H1 (cell line): ENCODE results near the gene LMNTD2. TPM values are rescaled to one million over a fixed set of nuclear protein-coding genes. Genes with fewer than 3 reads are reported as not detected.

Experiments used
- CTCF ChIA-PET: fragments of 300-600 bp; sonication (Branson Sonifier 250); formaldehyde crosslinking; loops from one replicate; lab custom pipeline; 2021; ENCODE audit not compliant: partially characterized antibody; lab: Charles Lee
- POLR2A ChIA-PET: fragments of 300-600 bp; sonication (Branson Sonifier 250); formaldehyde crosslinking; loops from one replicate; lab custom pipeline; 2021; ENCODE audit warnings: inconsistent platforms; ENCODE audit not compliant: partially characterized antibody; lab: Charles Lee
- DNase-seq, 2 experiments: peaks; one replicate each; pipeline versions ENCODE4 v3.0.0 to v3.0.0-alpha.2; 2010 to 2022; ENCODE audit warnings: low spot score in 2 of 2, low read depth in 1 of 2, mixed read lengths in 1 of 2
- FAIRE-seq: peaks from 2 replicates; lab custom pipeline; 2011; peaks lifted over from hg19 to GRCh38; lab: Jason Lieb, UNC
- H2AFZ ChIP-seq: 2 replicates; pipeline ENCODE4 v1.8.1; 2012; ENCODE audit warnings: low read length, inconsistent platforms
- H2AK5ac ChIP-seq: 2 replicates; pipeline ENCODE4 v1.6.1; 2013; ENCODE audit warnings: low read depth, low read length
- H2BK120ac ChIP-seq: replicated peaks from 2 replicates; pipeline ENCODE3; 2013; ENCODE audit warnings: low read depth, low read length, inconsistent platforms
- H2BK12ac ChIP-seq: 2 replicates; pipeline ENCODE4 v1.6.1; 2013; ENCODE audit warnings: low read depth, low read length
- H2BK15ac ChIP-seq: 2 replicates; pipeline ENCODE4 v1.6.1; 2013; ENCODE audit warnings: low read length
- H2BK20ac ChIP-seq: 2 replicates; pipeline ENCODE4 v1.6.1; 2013; ENCODE audit warnings: low read length
- H2BK5ac ChIP-seq: 2 replicates; pipeline ENCODE4 v1.6.1; 2013; ENCODE audit warnings: low read depth, low read length
- H3K14ac ChIP-seq: 2 replicates; pipeline ENCODE4 v1.6.1; 2013; ENCODE audit warnings: inconsistent platforms; ENCODE audit not compliant: insufficient read length
- H3K18ac ChIP-seq: 2 replicates; pipeline ENCODE4 v1.6.1; 2013; ENCODE audit warnings: low read length; ENCODE audit errors: extremely low read depth
- H3K23ac ChIP-seq: 2 replicates; pipeline ENCODE4 v1.6.1; 2013; ENCODE audit warnings: inconsistent platforms; ENCODE audit not compliant: insufficient read length
- H3K23me2 ChIP-seq: 2 replicates; pipeline ENCODE4 v1.6.1; 2013; ENCODE audit warnings: low read depth, low read length
- H3K27ac ChIP-seq: 2 replicates; pipeline ENCODE4 v1.6.1; 2011; ENCODE audit warnings: low read depth, low read length, inconsistent platforms
- H3K27me3 ChIP-seq, 4 experiments: replicated peaks in 1 of 4; 1 replicate in 1 of 4; 2 replicates in 3 of 4; pipeline versions ENCODE4 v1.6.1 to v1.8.1; 2011 to 2013; ENCODE audit warnings: low read length in 3 of 4, mild to moderate bottlenecking in 3 of 4, inconsistent platforms in 2 of 4, mixed read lengths in 2 of 4, moderate library complexity in 1 of 4; ENCODE audit not compliant: control insufficient read depth in 3 of 4, insufficient read depth in 3 of 4; ENCODE audit errors: extremely low read depth in 1 of 4
- H3K36me3 ChIP-seq, 4 experiments: 2 replicates each; pipeline versions ENCODE4 v1.6.1 to v1.8.1; 2011 to 2013; ENCODE audit warnings: mild to moderate bottlenecking in 4 of 4, low read length in 3 of 4, moderate library complexity in 2 of 4, control low read depth in 1 of 4, inconsistent platforms in 1 of 4; ENCODE audit not compliant: insufficient read depth in 4 of 4, control insufficient read depth in 2 of 4
- H3K4ac ChIP-seq: replicated peaks from 2 replicates; pipeline ENCODE3; 2013; ENCODE audit warnings: low read length, low read depth, mixed read lengths, inconsistent platforms; ENCODE audit not compliant: insufficient read length
- H3K4me1 ChIP-seq, 4 experiments: replicated peaks in 1 of 4; 1 replicate in 1 of 4; 2 replicates in 3 of 4; pipeline versions ENCODE4 v1.6.1 to v1.8.1; 2011 to 2013; ENCODE audit warnings: low read length in 3 of 4, inconsistent platforms in 2 of 4, mixed read lengths in 1 of 4; ENCODE audit not compliant: insufficient read depth in 4 of 4, control insufficient read depth in 3 of 4
- H3K4me2 ChIP-seq, 2 experiments: 2 replicates each; pipeline versions ENCODE4 v1.6.1 to v1.8.1; 2011 to 2013; ENCODE audit warnings: low read depth in 2 of 2, low read length in 2 of 2, control low read depth in 1 of 2, inconsistent platforms in 1 of 2, mild to moderate bottlenecking in 1 of 2; ENCODE audit not compliant: insufficient read depth in 1 of 2
- H3K4me3 ChIP-seq, 4 experiments: fragments of 200-600, 300-600 bp in 1 of 4; sonication (generic), shearing (Covaris generic), sonication (Bioruptor Twin) in 1 of 4; 2 replicates each; pipeline versions ENCODE4 v1.5.1 to v1.8.1; 2011 to 2016; ENCODE audit warnings: low read length in 4 of 4, low read depth in 3 of 4, control low read depth in 2 of 4, inconsistent platforms in 2 of 4, mild to moderate bottlenecking in 2 of 4, mixed read lengths in 1 of 4, moderate library complexity in 1 of 4; ENCODE audit not compliant: insufficient read depth in 2 of 4; ENCODE audit errors: extremely low read depth in 1 of 4
- H3K56ac ChIP-seq: replicated peaks from 2 replicates; pipeline ENCODE3; 2013; ENCODE audit warnings: low read depth, mild to moderate bottlenecking, mixed read lengths, low read length, inconsistent platforms; ENCODE audit not compliant: insufficient read length
- H3K79me1 ChIP-seq: 2 replicates; pipeline ENCODE4 v1.6.1; 2013; ENCODE audit warnings: low read depth, low read length, control low read depth
- H3K79me2 ChIP-seq, 2 experiments: 2 replicates each; pipeline versions ENCODE4 v1.6.1 to v1.8.1; 2012 to 2013; ENCODE audit warnings: low read length in 2 of 2, mild to moderate bottlenecking in 2 of 2, inconsistent platforms in 1 of 2; ENCODE audit not compliant: insufficient read depth in 2 of 2, control insufficient read depth in 1 of 2
- H3K9ac ChIP-seq, 4 experiments: replicated peaks in 1 of 4; 1 replicate in 1 of 4; 2 replicates in 3 of 4; pipeline versions ENCODE4 v1.6.1 to v1.8.1; 2011 to 2013; ENCODE audit warnings: low read depth in 3 of 4, low read length in 3 of 4, control low read depth in 2 of 4, mild to moderate bottlenecking in 2 of 4, moderate library complexity in 2 of 4, inconsistent platforms in 1 of 4; ENCODE audit errors: extremely low read depth in 1 of 4
- H3K9me3 ChIP-seq, 2 experiments: 2 replicates each; pipeline versions ENCODE4 v1.6.1 to v1.8.1; 2012 to 2013; ENCODE audit warnings: mild to moderate bottlenecking in 2 of 2, moderate library complexity in 2 of 2, control low read depth in 1 of 2, inconsistent platforms in 1 of 2, low read depth in 1 of 2, low read length in 1 of 2, mixed read lengths in 1 of 2; ENCODE audit not compliant: insufficient read depth in 2 of 2
- H4K20me1 ChIP-seq, 2 experiments: replicated peaks in 1 of 2; 2 replicates each; pipeline versions ENCODE3 to v1.8.1; 2011 to 2013; ENCODE audit warnings: inconsistent platforms in 2 of 2, low read length in 2 of 2, mild to moderate bottlenecking in 1 of 2; ENCODE audit not compliant: insufficient read depth in 2 of 2, control insufficient read depth in 1 of 2
- H4K5ac ChIP-seq: 2 replicates; pipeline ENCODE4 v1.6.1; 2013; ENCODE audit warnings: low read length, low read depth, mixed read lengths, inconsistent platforms; ENCODE audit not compliant: insufficient read length
- H4K8ac ChIP-seq: 2 replicates; pipeline ENCODE4 v1.8.0; 2013; ENCODE audit warnings: mild to moderate bottlenecking, moderate library complexity, low read length, inconsistent platforms; ENCODE audit not compliant: insufficient read depth; ENCODE audit errors: extremely low read depth
- H4K91ac ChIP-seq: replicated peaks from 2 replicates; pipeline ENCODE3; 2013; ENCODE audit warnings: low read length, mixed read lengths, inconsistent platforms; ENCODE audit not compliant: insufficient read length
- CEBPB ChIP-seq: IDR thresholded peaks from 2 replicates; pipeline ENCODE4 v1.6.1; 2012; ENCODE audit warnings: low read depth, low read length
- EP300 ChIP-seq, 2 experiments: IDR thresholded peaks; 1 replicate in 1 of 2; 2 replicates in 1 of 2; pipeline ENCODE4 v1.6.1; 2011 to 2012; ENCODE audit warnings: low read depth in 2 of 2, low read length in 2 of 2, mild to moderate bottlenecking in 2 of 2, borderline replicate concordance in 1 of 2, inconsistent platforms in 1 of 2, moderate library complexity in 1 of 2
- HDAC6 ChIP-seq: IDR thresholded peaks from one replicate; pipeline ENCODE4 v1.7.1; 2012; ENCODE audit warnings: low read depth, mild to moderate bottlenecking, inconsistent platforms, low read length, moderate library complexity
- POU5F1 ChIP-seq: IDR thresholded peaks from 2 replicates; pipeline ENCODE4 v1.6.1; 2011; ENCODE audit warnings: low read depth, mild to moderate bottlenecking, low read length, moderate library complexity
- YY1 ChIP-seq: IDR thresholded peaks from 2 replicates; pipeline ENCODE4 v1.6.1; 2011; ENCODE audit warnings: low read depth, mild to moderate bottlenecking, low read length
- ZNF274 ChIP-seq: IDR thresholded peaks from 2 replicates; pipeline ENCODE4 v1.7.0; 2012; ENCODE audit warnings: low read length, borderline replicate concordance; ENCODE audit errors: extremely low read depth
- WGBS, 2 experiments: shearing (Covaris generic) in 1 of 2; methylation state at CpG; one replicate each; pipeline versions ENCODE4 v1.1.6 to v1.1.7; 2013 to 2015; ENCODE audit warnings: low lambda C conversion rate in 2 of 2, mixed read lengths in 2 of 2, inconsistent platforms in 1 of 2, low coverage in 1 of 2, missing lambda C conversion rate in 1 of 2; ENCODE audit not compliant: insufficient replicate concordance in 2 of 2, insufficient coverage in 1 of 2, insufficient read length in 1 of 2; ENCODE audit errors: extremely low coverage in 1 of 2, missing lambda C conversion rate in 1 of 2; 5-methylcytosine and 5-hydroxymethylcytosine counted together
- polyA plus RNA-seq, 7 experiments: library from polyadenylated mRNA; depleted of rRNA in 3 of 7; stranded (reverse) in 5 of 7; unstranded in 2 of 7; fragments of >200 nt in 5 of 7; fragments of 200-250 nt in 2 of 7; gene quantifications; 1 replicate in 5 of 7; 2 replicates in 1 of 7; 4 replicates in 1 of 7; pipeline versions ENCODE4 v1.2.1 to v1.2.3, GENCODE V29; 2011 to 2013; ENCODE audit warnings: missing spikeins in 2 of 7, mixed read lengths in 2 of 7
- total RNA-seq: library from RNA; stranded (reverse); fragmentation: NEBNext Ultra II Directional; extraction: Animal tissue kit (Norgen Biotek cat#: 25700); gene quantifications from 2 replicates; pipeline ENCODE4 v1.2.1, GENCODE V29; 2021
- TF ChIP-seq, protein P1 (sequence below): IDR thresholded peaks from 2 replicates; pipeline ENCODE4 v1.6.1; 2012; ENCODE audit warnings: inconsistent platforms

The LMNTD2 gene
- total and polyA plus RNA-seq, 2 of the 8 experiments (the other 6 are each of a cell fraction or from before 2014, with no cell fraction given): 1.6 to 3.1 TPM

DNA sequence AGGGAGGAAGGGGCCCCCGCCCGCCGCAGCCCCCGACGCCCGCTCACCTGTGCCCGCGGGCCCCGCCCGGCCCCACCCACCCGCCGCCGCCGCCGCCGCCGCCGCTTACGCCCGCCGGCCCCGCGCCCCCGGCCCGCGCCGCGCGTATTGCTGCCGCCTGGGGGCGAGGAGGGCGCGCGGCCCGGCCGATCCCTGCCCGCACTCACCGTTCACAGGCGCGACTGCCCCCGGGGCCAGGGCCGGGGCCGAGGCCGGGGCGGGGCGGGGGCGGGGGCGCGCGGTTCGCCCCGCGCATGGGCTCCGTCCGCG lies 25.4 kb downstream of the LMNTD2 start:
- Histone ChIP-seq H2AK5ac (no peak overlapping the region), H3K23me2 (peaks cover 21% of the 10 kb centered on the region; the same call in 1 of the 2 replicates), H3K36me3 (peaks cover 0 to 15% (median 6%) of the 10 kb centered on the region in 4 experiments; a peak in 5 of 8 replicates), H3K79me1 (no peaks in the 10 kb centered on the region), H2BK5ac (no peak overlapping the region), H3K56ac (no peak overlapping the region), H2BK120ac (no peak overlapping the region), H4K91ac (no peak overlapping the region)
- POLR2A ChIA-PET: interaction anchor here (0.9 to 1.7 kb wide), 9 partner anchors 24 to 208 kb away, joined by 3 to 6 read pairs (median 4); partner anchors contain the start of genes B4GALNT4 and LMNTD2
- TF ChIP-seq HDAC6 (no peak), YY1 (no peak), POU5F1 (no peak), EP300 (IDR thresholded peaks at IDR 0.05; ENCODE audit: borderline replicate concordance in 1 of 2, low read depth in 2 of 2, low read length in 2 of 2) (no peak), CEBPB (no peak), ZNF274 (no peak)
- TF ChIP-seq, protein P1, sequence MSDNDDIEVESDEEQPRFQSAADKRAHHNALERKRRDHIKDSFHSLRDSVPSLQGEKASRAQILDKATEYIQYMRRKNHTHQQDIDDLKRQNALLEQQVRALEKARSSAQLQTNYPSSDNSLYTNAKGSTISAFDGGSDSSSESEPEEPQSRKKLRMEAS: no peak
- TF ChIP-seq, all 59 proteins: peak for 0
- Histone ChIP-seq H4K8ac (no peak overlapping the region), H3K27me3 (peaks cover 0 to 16% (median 6%) of the 10 kb centered on the region in 4 experiments; a peak in 5 of 7 replicates), H2BK15ac (no peak overlapping the region), H3K27ac (no peak overlapping the region), H2BK20ac (no peak overlapping the region), H3K9ac (no peak overlapping the region), H3K14ac (no peak overlapping the region), H3K18ac (no peak overlapping the region), H2AFZ (no peak overlapping the region), H3K4me3 (peak overlapping the region; percentile 52 to 77 (median 70); a peak in 7 of 8 replicates), H3K9me3 (no peaks in the 10 kb centered on the region), H3K4me2 (no peak overlapping the region), H3K4ac (no peak overlapping the region), H4K20me1 (peaks cover 7 to 11% of the 10 kb centered on the region in 2 experiments), H3K4me1 (peaks cover 0 to 17% (median 10%) of the 10 kb centered on the region in 4 experiments; a peak in 5 of 7 replicates), H2BK12ac (no peak overlapping the region), H3K79me2 (no peaks in the 10 kb centered on the region), H3K23ac (no peak overlapping the region), H4K5ac (no peak overlapping the region)
- no CpG with 5 or more reads among the region's 56 CpGs for WGBS, 2 experiments
- FAIRE-seq: no peak
- no peak for DNase-seq
- CTCF ChIA-PET: interaction anchor here (1.0 to 1.4 kb wide), 3 partner anchors 14 to 86 kb away, joined by 3 to 8 read pairs (median 4); partner anchors contain the start of gene PTDSS2
